Lower lobe of right lung (tissue), 2 donors: ENCODE measurements around the gene TMEM187. TPM values are rescaled to one million over a fixed set of nuclear protein-coding genes. Genes with fewer than 3 reads are reported as not detected.

Experiments
- ATAC-seq, 2 donors: fragments of 200-7000 bp; cut with Tn5 transposase; one replicate each; pipeline ENCODE4 v1.9.1; 2020 to 2022; ENCODE audit warnings: mild to moderate bottlenecking in 2 of 2, moderate library complexity in 2 of 2
- DNase-seq: peaks from one replicate; pipeline ENCODE4 v3.0.0-alpha.2; 2020
- H3K27ac ChIP-seq: fragments of 200-600 bp; one replicate; pipeline ENCODE4 v1.8.0; 2022
- H3K27me3 ChIP-seq: fragments of 200-600 bp; one replicate; pipeline ENCODE4 v1.8.0; 2022; ENCODE audit warnings: low read depth
- H3K36me3 ChIP-seq: fragments of 200-600 bp; one replicate; pipeline ENCODE4 v1.8.0; 2022; ENCODE audit warnings: mild to moderate bottlenecking
- H3K4me1 ChIP-seq: fragments of 200-600 bp; one replicate; pipeline ENCODE4 v1.8.0; 2022
- H3K4me3 ChIP-seq: fragments of 200-600 bp; one replicate; pipeline ENCODE4 v1.8.0; 2022; ENCODE audit warnings: mild to moderate bottlenecking
- H3K9me3 ChIP-seq: fragments of 200-600 bp; one replicate; pipeline ENCODE4 v1.8.0; 2022
- CTCF ChIP-seq: fragments of 200-600 bp; IDR thresholded peaks from one replicate; pipeline ENCODE4 v1.8.0; 2022; ENCODE audit warnings: antibody characterized with exemption, mild to moderate bottlenecking
- intact Hi-C: fragments of 100-400 bp; cut with DNase I; formaldehyde crosslinking; loops from one replicate; pipeline ENCODE4 v1.11.0; 2022
- total RNA-seq: library from RNA; stranded (reverse); fragmentation: NEBNext Ultra II Directional; extraction: Animal tissue kit (Norgen Biotek cat#: 25700); gene quantifications from one replicate; pipeline ENCODE4 v1.2.1, GENCODE V29; 2021
- donor health status: DM: no; HTN: yes; CAD: no; lungs with severe emphysema.

The TMEM187 gene
- total RNA-seq, 1 donor from 2014 or later = 7.6 TPM

GRCh38 chrX:153970357-153971123 is 2.0 kb upstream of the TMEM187 start:
- Histone ChIP-seq H3K4me3 (peak overlapping the region; percentile 74), H3K27ac (peak overlapping the region; percentile 99), H3K4me1 (peaks cover 50% of the 10 kb centered on the region), H3K9me3 (no peaks in the 10 kb centered on the region), H3K27me3 (no peaks in the 10 kb centered on the region), H3K36me3 (no peaks in the 10 kb centered on the region)
- DNase-seq (no peak), ATAC-seq (peak; percentile 10 to 34)
- no peak for TF ChIP-seq CTCF
- intact Hi-C loops = no loop called here

- Histone ChIP-seq H3K36me3 (no peaks in the 10 kb centered on the region), H3K27me3 (no peaks in the 10 kb centered on the region), H3K27ac (peak overlapping the region; percentile 99), H3K4me3 (peak overlapping the region; percentile 74), H3K4me1 (peaks cover 49% of the 10 kb centered on the region), H3K9me3 (no peaks in the 10 kb centered on the region)
- no peak for TF ChIP-seq CTCF
- ATAC-seq (peak; percentile 86 to 88), DNase-seq (peak; percentile 91)
- intact Hi-C loops = no loop called here
These were observed 1.5 kb upstream of the TMEM187 start for GRCh38 chrX:153971124-153971449.

- DNase-seq (peak; percentile 93), ATAC-seq (peak; percentile 83 to 84)
- Histone ChIP-seq H3K9me3 (no peaks in the 10 kb centered on the region), H3K27me3 (no peaks in the 10 kb centered on the region), H3K27ac (peak within 1 kb of the TSS; percentile 99), H3K36me3 (no peaks in the 10 kb centered on the region), H3K4me3 (peak within 1 kb of the TSS; percentile 74), H3K4me1 (peaks cover 43% of the 10 kb centered on the region)
- intact Hi-C loops = no loop called here
- TF ChIP-seq CTCF = no peak
These were observed 845 bp upstream of the TMEM187 start, which contains the start of gene HCFC1 for GRCh38 chrX:153971450-153972367. TSS of gene HCFC1 (minus strand) at chrX:153971818. CDS start at chrX:153970840, 978 bp downstream.

DNA sequence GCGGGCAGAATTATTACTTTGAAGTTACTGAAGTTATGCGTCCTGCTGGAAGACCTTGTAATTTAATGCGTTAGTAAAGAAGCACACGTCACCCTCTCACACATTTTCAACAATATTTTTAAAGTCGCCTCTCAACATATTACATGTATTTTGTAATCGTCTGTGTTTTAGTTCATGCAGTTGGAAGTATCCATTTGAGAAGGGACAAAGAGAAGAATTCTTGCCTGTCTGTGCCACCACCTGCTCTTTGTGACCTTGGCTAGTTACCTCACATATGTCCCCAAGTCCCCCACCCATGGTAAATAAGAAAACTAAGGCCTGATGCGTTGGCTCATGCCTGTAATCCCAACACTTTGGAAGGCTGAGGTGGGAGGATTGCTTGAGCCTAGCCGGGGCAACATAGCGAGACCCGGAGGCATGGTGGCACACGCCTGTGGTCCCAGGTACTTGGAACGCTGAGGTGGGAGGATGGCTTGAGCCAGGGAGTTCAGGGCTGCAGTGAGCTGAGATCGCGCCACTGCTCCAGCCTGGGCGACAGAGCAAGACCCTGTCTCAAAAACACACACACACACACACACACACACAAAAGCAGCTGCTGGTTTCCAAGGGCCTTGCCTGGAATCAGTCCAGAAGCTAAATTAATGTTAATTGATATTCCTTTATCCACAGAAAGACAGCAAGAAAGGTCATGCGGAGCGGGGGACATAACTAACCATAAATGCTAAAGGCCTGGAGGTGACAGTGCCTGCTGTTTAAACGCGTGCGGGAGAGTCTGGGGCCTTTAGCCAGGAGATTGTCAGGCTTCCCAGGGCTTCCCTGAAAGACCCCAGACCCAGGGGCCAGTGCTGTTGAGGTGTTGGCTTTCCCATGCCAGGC is 811 bp downstream of the TMEM187 start:
- H3K4me3 ChIP-seq = peak overlapping the region; percentile 74
- intact Hi-C loops = no loop called here

More for the DNA sequence above, 811 bp downstream of the TMEM187 start:
- ATAC-seq (no peak), DNase-seq (no peak)
- TF ChIP-seq CTCF = no peak
- no peaks in the 10 kb centered on the region for H3K9me3 ChIP-seq
- peak overlapping the region; percentile 99 for H3K27ac ChIP-seq
- H3K27me3 ChIP-seq = no peaks in the 10 kb centered on the region
- peaks cover 27% of the 10 kb centered on the region for H3K4me1 ChIP-seq
- H3K36me3 ChIP-seq = no peaks in the 10 kb centered on the region
